Measurements from ENCODE around the gene MYOCD.

The MYOCD gene

GRCh38 chr17:12646761-12647422 lies 18.8 kb upstream of the MYOCD start:
- H4K20me1 ChIP-seq (ENCODE audit: control insufficient read depth, insufficient read depth, low read depth, low read length), result no peaks in the 10 kb centered on the region
- H3K27me3 ChIP-seq (ENCODE audit: control insufficient read depth, low read length), result no peaks in the 10 kb centered on the region
- H3K9me3 ChIP-seq (ENCODE audit: control insufficient read depth, insufficient read depth, low read length), result no peaks in the 10 kb centered on the region
- H3K27ac ChIP-seq (ENCODE audit: low read depth, low read length), result no peak overlapping the region
- no peaks in the 10 kb centered on the region for H3K4me1 ChIP-seq (ENCODE audit: control insufficient read depth, low read length)
- H3K4me3 ChIP-seq (ENCODE audit: low read length), result no peak overlapping the region
- no peaks in the 10 kb centered on the region for H3F3A ChIP-seq (ENCODE audit: control insufficient read depth, insufficient read depth)
- H3K9me2 ChIP-seq (replicated peaks; ENCODE audit: control insufficient read depth, low read length), result no peaks in the 10 kb centered on the region
- H3K79me2 ChIP-seq (ENCODE audit: control insufficient read depth, low read length), result no peaks in the 10 kb centered on the region
- no peak overlapping the region for H3K4me2 ChIP-seq (ENCODE audit: low read length)
- no peaks in the 10 kb centered on the region for H3K36me3 ChIP-seq (ENCODE audit: control insufficient read depth, low read length)
- TF ChIP-seq EZH2phosphoT487 (IDR thresholded peaks at IDR 0.05; ENCODE audit: borderline replicate concordance, low read length), result no peak
- no peak for TF ChIP-seq CTCF (IDR thresholded peaks at IDR 0.05; ENCODE audit: low read depth, low read length, poor library complexity, severe bottlenecking)

- H4K20me1 ChIP-seq (ENCODE audit: control insufficient read depth, insufficient read depth, low read depth, low read length), result no peaks in the 10 kb centered on the region
- H3K9me3 ChIP-seq (ENCODE audit: control insufficient read depth, insufficient read depth, low read length), result no peaks in the 10 kb centered on the region
- H3K9me2 ChIP-seq (replicated peaks; ENCODE audit: control insufficient read depth, low read length), result no peaks in the 10 kb centered on the region
- H3K4me1 ChIP-seq (ENCODE audit: control insufficient read depth, low read length), result no peaks in the 10 kb centered on the region
- H3F3A ChIP-seq (ENCODE audit: control insufficient read depth, insufficient read depth), result no peaks in the 10 kb centered on the region
- no peak overlapping the region for H3K27ac ChIP-seq (ENCODE audit: low read depth, low read length)
- H3K79me2 ChIP-seq (ENCODE audit: control insufficient read depth, low read length), result no peaks in the 10 kb centered on the region
- no peak for TF ChIP-seq CTCF (IDR thresholded peaks at IDR 0.05; ENCODE audit: low read depth, low read length, poor library complexity, severe bottlenecking)
- TF ChIP-seq EZH2phosphoT487 (IDR thresholded peaks at IDR 0.05; ENCODE audit: borderline replicate concordance, low read length), result no peak
- no peaks in the 10 kb centered on the region for H3K36me3 ChIP-seq (ENCODE audit: control insufficient read depth, low read length)
- no peak overlapping the region for H3K4me3 ChIP-seq (ENCODE audit: low read length)
- no peaks in the 10 kb centered on the region for H3K27me3 ChIP-seq (ENCODE audit: control insufficient read depth, low read length)
- H3K4me2 ChIP-seq (ENCODE audit: low read length), result no peak overlapping the region
Measured at GRCh38 chr17:12648498-12648897, 17.2 kb upstream of the MYOCD start.

- H3K27me3 ChIP-seq (ENCODE audit: control insufficient read depth, low read length), result no peaks in the 10 kb centered on the region
- no peaks in the 10 kb centered on the region for H3K9me2 ChIP-seq (replicated peaks; ENCODE audit: control insufficient read depth, low read length)
- H3K36me3 ChIP-seq (ENCODE audit: control insufficient read depth, low read length), result no peaks in the 10 kb centered on the region
- no peaks in the 10 kb centered on the region for H4K20me1 ChIP-seq (ENCODE audit: control insufficient read depth, insufficient read depth, low read depth, low read length)
- no peaks in the 10 kb centered on the region for H3K4me1 ChIP-seq (ENCODE audit: control insufficient read depth, low read length)
- H3K9me3 ChIP-seq (ENCODE audit: control insufficient read depth, insufficient read depth, low read length), result no peaks in the 10 kb centered on the region
- H3K27ac ChIP-seq (ENCODE audit: low read depth, low read length), result no peak overlapping the region
- H3K4me3 ChIP-seq (ENCODE audit: low read length), result no peak overlapping the region
- TF ChIP-seq EZH2phosphoT487 (IDR thresholded peaks at IDR 0.05; ENCODE audit: borderline replicate concordance, low read length) (no peak), CTCF (IDR thresholded peaks at IDR 0.05; ENCODE audit: low read depth, low read length, poor library complexity, severe bottlenecking) (no peak)
- no peak overlapping the region for H3K4me2 ChIP-seq (ENCODE audit: low read length)
- H3K79me2 ChIP-seq (ENCODE audit: control insufficient read depth, low read length), result no peaks in the 10 kb centered on the region
- no peaks in the 10 kb centered on the region for H3F3A ChIP-seq (ENCODE audit: control insufficient read depth, insufficient read depth)
Measured at GRCh38 chr17:12655936-12656335, 9.8 kb upstream of the MYOCD start.
